Measurements from ENCODE around the gene PANK2.

DNA sequence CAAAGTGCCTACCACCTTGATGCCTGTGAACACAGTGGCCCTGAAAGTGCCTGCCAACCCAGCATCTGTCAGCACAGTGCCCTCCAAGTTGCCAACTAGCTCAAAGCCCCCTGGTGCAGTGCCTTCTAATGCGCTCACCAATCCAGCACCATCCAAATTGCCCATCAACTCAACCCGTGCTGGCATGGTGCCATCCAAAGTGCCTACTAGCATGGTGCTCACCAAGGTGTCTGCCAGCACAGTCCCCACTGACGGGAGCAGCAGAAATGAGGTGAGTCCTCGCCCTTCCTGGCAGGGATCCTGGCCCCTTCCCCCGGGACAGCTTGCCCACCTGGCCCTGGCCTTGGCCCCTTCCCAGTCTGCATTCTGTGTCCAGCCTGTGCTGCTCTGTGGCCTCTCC is 24.7 kb upstream of the PANK2 start:
- TF ChIP-seq GATA3 (IDR thresholded peaks at IDR 0.05; ENCODE audit: low read depth, low read length) (no peak), GATA2 (IDR thresholded peaks at IDR 0.05; ENCODE audit: low read depth, low read length) (no peak)

Data from SH-SY5Y (cell line).